Measurements from ENCODE around the gene ZDHHC11B.
"Not testable (repeated sequence)": the region's sequence is repeated elsewhere in the genome, so short reads cannot be mapped to it uniquely, and the experiment has no call there.

ZDHHC11B gene

GRCh38 chr5:714215-715118 is 70.1 kb downstream of the ZDHHC11B start:
- not testable (repeated sequence) for DNase-seq

- not testable (repeated sequence) for DNase-seq
Observed at GRCh38 chr5:713686-714085, 70.8 kb downstream of the ZDHHC11B start.

DNA sequence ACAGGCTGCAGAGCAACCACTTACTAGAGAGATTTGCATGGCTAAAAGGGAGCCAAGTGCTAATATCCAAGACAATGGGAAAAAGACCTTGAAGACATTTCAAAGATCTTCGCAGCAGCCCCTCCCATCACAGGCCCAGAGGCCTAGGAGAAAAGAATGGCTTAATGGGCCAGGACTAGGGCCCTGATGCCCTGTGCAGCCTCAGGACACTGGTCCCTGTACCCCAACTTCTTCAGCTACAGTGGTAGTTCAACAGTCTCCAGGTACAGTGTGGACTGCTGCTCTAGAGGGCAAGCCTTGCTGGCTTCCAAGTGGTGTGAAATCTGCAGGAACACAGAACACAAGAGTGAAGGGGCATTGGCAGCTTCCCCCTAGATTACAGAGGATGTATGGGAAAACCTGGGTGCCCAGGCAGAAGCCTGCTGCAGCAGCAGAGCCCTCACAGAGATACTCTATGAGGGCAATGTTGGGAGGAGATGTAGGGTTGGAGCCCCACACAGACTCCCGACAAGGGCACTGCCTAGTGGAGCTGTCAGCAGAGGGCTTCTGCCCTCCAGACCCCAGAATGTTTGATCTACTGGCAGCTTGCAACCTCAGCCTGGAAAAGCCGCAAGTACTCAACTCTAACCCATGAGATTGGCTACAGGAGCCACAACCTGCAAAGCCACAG is 75.5 kb downstream of the ZDHHC11B start:
- not testable (repeated sequence) for DNase-seq

DNA sequence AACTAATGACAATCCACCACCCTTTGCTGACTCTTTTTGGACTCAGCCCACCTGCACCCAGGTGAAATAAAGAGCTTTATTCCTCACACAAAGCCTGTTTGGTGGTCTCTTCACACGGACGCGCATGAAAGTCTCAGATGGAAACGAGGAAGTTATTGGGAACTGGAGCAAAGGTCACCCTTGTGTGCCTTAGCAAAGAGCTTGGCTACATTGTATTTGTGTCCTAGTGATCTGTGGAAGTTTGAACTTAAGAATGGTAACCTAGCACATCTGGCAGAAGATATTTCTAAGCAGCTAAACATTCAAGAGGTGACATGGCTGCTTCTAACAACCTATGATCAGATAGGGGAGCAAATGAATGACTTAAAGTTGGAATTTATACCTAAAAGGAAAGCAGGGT is 76.2 kb downstream of the ZDHHC11B start:
- DNase-seq, result not testable (repeated sequence)

- not testable (repeated sequence) for DNase-seq
Observed at GRCh38 chr5:706127-706526, 78.4 kb downstream of the ZDHHC11B start.

DNA sequence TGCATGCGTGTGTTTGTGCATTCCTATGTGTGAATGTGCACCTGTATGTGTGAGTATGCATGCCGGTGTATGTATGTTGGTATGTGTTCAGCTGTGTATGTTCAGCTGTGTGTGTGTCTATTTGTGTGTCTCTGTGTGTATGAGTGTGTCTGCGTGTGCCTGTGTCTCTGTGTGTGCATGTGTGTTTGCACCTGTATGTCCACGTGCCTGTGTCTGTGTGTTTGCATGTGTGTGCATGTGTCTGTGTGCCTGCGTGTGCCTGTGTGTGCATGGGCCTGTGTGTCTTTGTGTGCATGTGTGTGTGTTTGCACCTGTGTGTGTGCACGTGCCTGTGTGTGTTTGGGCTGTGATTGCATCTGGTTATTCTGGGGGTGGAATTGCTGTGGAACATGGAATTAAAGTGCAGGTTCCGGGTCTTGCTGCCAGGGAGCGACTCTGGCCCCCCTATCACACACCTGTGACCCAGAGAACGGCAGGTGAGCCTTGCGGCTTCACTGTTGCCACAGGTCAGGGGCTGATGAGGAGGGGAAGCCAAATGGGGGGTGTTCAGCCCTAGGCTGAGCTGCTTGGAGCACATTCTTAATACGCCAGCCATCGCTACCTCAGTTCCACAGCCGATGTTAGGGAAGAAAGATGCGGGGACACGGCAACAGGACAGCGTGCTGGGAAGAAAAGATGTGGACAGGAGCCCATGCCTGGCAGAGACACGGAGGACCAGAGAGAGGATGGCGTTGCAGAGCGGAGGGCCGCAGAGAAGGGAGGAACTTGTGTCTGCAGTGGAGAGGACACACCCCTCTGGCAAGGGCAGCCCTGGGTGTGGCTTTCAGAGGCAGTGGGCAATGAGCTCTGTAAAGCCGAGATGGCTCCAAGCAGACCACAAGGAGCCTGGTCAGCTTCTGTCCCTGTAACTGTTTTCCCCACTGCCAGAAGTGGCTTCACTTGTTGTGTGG is 87.5 kb downstream of the ZDHHC11B start:
- not testable (repeated sequence) for DNase-seq

GRCh38 chr5:696191-696590 is 88.3 kb downstream of the ZDHHC11B start:
- DNase-seq, result not testable (repeated sequence)

DNA sequence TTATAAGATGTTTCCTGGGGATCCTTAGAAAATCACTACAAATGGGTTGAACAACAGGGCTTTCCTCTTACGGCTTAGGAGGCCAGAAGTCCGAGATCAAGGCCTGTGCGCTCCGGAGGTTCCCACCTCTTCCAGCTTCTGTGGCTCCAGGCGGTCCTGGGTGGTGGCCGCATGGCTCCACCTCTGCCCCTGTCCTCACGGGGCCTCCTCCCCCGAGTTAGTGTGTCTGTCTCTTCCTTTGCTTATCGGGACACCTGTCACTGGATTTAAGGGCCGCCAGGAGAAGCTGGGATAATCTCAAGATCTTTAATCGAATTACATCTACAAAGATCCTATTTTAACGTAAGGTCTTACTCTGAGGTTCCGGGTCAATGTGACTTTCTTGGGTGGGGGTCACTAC is 89.1 kb downstream of the ZDHHC11B start:
- DNase-seq, result not testable (repeated sequence)

DNA sequence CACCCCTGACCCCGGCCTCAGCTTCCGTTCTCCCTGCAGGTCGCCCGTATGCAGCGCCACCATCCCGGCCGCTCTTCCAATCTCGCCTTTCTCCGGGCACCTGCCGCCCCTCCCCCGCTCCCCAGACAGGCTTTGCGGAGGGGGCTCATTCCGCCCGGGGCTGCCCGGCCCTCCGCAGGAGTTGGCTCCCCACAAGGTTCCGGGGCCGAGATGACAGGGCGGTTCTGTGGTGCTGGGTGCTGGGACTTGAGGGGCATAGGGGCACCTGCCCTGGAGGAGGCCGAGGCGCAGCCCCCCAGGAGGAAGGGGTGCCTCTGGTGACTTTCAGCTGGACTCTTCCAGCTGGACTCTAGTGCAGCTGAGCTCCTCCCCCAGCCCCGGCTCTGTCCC is 90.5 kb downstream of the ZDHHC11B start:
- DNase-seq, result not testable (repeated sequence)

GRCh38 chr5:693271-694041 is 91.1 kb downstream of the ZDHHC11B start, which contains the start of gene TPPP:
TSS of gene TPPP (minus strand) at chr5:693352. CDS start at chr5:678060, 15,292 bp downstream.
- peak; percentile 53 for DNase-seq

- not testable (repeated sequence) for DNase-seq
Observed at GRCh38 chr5:692529-693041, 91.9 kb downstream of the ZDHHC11B start.

DNA sequence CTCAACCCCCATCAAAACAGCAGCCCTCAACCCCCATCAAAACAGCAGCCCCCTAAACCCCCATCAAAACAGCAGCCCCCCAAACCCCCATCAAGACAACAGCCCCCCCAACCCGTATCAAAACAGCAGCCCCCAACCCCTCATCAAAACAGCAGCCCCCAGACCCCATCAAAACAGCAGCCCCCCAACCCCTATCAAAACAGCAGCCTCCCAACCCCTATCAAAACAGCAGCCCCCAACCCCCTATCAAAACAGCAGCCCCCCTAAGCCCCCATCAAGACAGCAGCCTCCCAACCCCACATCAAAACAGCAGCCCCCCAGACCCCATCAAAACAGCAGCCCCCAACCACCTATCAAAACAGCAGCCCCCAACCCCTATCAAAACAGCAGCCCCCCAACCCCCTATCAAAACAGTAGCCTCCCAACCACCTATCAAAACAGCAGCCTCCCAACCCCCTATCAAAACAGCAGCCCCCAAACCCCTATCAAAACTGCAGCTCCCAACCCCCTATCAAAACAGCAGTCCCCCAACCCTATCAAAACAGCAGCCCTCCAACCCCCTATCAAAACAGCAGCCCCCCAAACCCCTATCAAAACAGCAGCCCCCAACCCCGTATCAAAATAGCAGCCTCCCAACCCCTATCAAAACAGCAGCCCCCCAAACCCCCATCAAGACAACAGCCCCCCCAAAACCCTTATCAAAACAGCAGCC is 92.6 kb downstream of the ZDHHC11B start:
- DNase-seq, result no peak

GRCh38 chr5:691049-691448 is 93.5 kb downstream of the ZDHHC11B start:
- not testable (repeated sequence) for DNase-seq

GRCh38 chr5:690293-690692 is 94.2 kb downstream of the ZDHHC11B start:
- not testable (repeated sequence) for DNase-seq

DNA sequence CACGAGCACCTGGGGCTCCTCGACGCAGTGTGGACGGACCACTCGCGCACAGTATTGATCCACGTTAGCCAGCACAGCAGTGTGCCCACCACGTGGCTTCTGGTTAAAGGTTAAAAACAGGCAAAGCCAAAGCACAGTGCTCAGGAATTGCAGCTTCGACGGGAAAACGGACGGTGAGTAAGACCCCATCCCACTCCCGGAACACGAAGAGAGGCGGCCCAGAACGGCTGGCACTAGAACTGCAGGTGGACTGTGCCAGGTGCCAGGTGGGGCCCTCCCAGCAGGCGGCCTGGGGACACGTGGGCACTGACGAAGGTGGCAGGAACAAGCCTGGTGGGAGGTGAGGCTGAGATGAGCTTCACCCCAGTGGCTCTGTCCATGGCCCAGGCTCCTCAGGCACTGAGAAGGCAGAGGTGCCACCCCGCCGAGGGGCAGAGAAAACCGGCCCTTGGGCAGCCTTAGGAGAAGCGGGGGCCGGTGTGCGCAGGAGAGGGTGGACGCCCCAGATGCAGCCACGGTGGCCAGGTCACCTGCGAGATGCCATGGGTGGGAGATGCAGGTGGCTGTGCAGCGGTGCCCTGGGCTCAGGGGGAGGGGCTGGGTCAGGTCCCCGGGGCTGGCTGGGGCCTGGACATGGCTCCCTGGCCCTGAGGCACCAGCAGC is 96.0 kb downstream of the ZDHHC11B start:
- DNase-seq, result not testable (repeated sequence)

DNA sequence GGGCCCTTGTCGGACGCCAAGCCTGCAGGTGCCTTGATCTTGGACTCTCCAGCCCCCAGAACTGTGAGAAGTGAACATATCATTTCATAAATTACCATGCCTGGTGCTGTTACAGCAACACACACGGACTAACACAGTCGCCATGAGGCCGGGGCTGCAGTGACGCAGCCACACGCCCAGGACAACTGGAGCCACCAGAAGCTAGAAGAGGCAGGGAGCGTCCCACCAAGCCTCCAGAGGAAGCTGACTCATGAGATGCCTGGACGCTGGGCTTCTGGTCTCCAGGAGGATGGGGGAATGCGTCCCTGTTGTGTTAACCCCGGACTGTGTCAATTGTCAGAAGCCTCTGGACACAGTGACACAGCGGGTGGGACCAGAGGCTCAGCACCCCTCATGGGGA is 97.6 kb downstream of the ZDHHC11B start:
- DNase-seq, result not testable (repeated sequence)

DNA sequence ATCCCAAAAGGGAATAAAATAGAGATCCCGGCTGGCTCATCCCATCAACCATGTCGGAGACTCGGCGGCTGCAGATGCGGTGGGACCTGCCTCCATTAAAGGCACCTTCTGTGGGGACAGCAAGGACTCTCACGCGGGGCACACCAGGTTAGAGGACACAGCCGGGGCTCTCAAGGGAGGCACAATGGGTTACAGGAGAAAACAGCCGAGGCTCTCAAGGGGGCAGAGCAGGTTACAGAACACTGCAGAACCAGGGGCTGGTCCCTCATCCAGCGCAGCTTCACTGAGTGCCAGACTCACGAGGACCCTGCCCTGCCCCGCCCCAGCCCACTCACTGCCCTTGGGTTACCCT is 98.4 kb downstream of the ZDHHC11B start:
- not testable (repeated sequence) for DNase-seq

DNA sequence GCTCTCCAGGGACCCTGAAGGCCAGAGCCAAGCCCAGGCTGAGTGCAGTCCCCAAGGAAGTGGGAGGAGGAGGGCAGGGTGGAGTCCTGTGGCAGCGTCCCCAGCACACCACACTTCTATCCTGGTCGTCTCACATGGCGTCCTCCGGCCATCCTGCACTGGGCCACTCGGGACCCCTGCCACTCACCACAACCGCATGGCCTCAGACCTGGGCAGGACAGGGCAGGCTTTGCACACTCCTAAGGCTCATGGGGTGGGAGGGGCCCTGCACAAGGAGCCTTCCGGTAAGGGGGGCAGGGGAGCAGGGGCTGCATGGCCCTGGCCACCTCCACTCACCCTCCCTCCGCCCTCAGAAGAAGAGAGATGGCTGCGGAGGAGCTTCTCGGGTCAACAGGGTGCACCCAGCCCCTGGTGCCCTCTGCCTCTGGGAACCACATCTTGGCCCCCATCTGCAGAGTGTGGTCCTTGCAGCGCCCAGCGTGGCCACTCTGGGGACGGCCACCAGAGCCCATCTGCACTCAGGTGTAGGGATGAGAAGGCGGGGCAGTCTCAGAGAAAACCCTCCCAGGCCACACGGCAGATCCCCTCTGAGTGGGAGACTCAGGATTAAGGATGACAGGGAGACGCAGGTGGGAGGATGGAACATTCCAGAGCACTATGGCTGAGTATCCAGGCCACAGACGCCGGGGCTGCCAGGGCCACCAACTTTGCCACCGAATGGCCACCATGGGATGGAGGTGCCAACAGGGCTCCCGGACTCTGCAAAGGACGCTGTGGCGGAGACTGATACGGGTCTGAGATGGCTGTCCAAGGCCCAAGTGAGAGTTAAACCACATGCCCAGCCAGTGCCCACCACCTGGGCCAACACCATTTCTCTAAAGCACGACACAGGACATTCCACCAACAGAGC is 99.0 kb downstream of the ZDHHC11B start:
- DNase-seq, result no peak

DNA sequence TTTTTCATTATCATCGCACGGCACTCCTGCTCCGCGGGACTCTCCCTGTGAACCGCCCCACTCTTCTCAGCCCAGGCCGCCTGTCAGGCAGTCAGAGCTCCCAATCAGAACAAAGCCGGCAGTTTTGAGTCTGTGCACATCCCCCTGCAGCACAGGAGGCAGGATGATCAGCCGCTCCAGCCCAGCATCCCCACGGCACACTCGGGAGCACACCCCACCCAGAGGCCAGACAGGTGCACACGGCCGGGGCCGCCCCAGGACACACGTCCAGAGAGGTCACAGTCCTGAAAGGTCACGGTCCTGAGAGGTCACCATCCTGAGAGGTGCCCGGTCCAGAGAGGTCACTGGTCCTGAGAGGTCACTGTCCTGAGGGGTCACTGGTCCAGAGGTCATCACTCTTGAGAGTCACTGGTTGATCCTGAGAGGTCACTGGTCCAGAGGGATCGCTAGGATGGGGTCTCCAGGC is 99.7 kb downstream of the ZDHHC11B start:
- no peak for DNase-seq
